ENCODE measurements around the gene ABL1.
A peak's percentile ranks its signal among the peaks of the same experiment; 100 is the strongest.

The ABL1 gene

DNA sequence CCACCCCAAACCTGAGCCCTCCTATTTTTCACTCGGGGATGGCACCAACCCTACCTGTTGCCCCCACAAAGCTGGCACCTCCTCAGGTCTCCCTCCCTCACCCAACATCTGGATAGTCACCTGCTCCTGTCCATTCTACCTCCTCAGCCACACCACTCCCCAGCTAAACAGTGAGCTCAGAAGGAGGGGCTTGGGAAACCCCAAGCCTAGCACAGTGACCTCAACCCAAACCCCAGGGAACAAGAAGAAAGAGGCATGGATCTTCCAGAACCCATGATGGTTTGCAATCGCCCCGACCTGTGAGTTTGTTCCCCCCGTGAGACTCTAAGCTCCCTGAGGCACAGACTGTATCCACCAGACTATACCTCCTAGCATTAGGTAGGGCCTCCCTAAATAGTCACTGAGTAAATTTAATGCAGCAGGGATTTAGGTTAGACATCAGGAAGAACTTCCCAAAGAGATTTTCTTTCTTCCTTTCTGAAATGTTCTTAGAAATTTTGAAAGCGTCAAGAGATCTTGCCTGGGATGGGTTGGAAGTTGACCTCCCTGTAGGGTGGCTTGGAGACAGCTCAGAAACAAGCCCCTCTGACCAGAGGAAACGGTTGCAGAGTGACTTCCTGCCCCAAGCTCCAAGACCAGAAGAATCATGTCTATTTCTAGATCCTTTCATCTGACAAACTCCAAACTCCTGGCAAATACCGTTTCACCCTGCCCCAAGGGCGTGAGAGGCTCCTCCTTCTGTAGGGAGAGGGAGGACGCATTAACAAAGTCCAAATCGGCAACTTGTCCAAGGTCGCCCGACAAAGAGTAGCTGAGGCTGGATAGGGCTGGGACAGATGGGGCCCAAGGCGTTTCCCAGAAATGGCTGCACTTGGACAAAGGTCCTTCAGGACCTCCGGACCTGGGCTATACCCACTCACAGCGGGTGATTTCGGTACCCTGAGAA lies 99.9 kb downstream of the ABL1 start:
- DNase-seq = no peak

DNA sequence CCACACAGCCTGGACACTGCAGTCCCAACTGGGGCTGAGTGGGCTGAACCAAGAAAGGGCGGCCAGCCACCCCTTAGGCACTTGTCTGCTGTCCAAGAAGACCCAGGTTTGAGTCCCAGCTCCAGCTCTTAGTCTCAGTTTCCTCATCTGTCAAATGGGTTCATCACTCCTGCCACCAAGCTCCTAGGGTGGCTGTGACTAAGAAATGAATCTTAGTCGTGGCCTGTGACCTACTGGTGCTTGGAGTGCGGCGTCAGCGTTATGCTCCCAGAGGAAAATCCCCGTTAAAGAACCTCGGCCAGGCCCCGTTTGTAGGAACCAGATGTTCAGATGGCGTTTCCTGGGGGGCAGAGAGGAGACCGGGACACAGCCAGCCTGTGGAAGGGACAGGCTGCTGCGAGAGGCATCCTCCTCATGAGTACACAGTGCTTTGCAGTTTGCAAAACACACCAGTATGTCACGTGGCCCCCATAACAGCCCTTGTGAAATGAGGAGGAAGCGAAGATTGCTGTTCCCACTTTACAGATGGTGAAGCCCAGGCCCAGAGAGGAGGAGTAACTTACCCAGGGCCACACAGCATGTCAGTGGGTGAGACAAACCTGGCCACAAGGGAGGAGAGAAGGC lies 100.7 kb downstream of the ABL1 start:
- no peak for DNase-seq

DNA sequence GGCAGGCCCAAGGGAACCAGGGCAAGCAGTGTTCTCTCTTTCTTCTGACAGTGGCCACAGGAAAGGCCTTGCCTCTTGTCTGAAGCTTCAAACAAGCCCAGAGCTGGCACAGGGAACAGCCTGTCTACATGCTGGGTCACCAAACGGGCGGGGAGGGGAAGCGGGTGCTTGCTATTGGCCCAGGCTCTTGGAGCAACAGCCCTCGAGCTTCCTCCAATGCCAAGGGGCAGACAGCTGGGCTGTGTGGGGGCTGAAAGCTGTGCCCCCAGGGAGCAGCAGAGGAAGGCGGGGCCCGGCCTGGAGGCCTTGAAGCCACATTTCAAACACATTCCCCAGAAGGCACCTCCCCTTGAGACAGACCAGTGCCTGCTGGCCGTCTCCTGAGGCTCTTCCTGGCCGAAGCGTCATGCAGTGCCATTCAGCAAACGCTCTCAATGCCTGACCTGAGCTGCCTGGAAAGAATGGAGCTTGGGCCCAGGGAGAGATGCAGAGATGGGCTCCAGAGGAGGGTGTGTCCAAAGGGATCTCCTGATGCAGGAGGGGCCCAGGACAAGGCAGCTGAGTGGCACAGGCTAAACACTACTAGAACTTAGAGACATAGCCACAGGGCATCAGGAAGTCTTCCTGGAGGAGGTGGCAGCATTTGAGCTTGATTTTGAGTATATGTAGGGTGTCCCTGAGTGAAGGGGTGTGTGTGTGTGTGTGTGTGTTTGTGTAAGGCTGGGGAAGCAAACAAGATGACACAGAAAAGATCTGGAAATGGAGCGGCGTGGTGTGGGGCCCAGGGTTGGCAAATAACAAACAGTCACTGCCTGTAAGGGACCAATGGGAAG lies 101.4 kb downstream of the ABL1 start:
- peak; percentile 15 for DNase-seq

Data from hematopoietic multipotent progenitor cell treated with erythropoietin and hydrocortisone succinate and interleukin-3 and kit ligand, for 6 days (in vitro differentiated cells).